WTC11 (cell line): ENCODE measurements around the gene DMD. TPM values are rescaled to one million over a fixed set of nuclear protein-coding genes. Genes with fewer than 3 reads are reported as not detected.

Source experiments
- ATAC-seq: fragments of 200-7000 bp; cut with Tn5 transposase; 2 replicates; pipeline ENCODE4 v1.10.0; 2021; ENCODE audit warnings: mild to moderate bottlenecking, moderate library complexity
- CTCF ChIA-PET: fragments of 300-600 bp; sonication (Branson Sonifier 250); formaldehyde crosslinking; loops from one replicate; lab custom pipeline; 2021; ENCODE audit warnings: antibody characterized with exemption; lab: Charles Lee
- POLR2A ChIA-PET: fragments of 350-600 bp; sonication (Branson Sonifier 250); formaldehyde crosslinking; loops from one replicate; lab custom pipeline; 2021; ENCODE audit warnings: antibody characterized with exemption; lab: Charles Lee
- DNase-seq: peaks from one replicate; pipeline ENCODE4 v3.0.0; 2021; ENCODE audit warnings: low spot score
- H3K27ac Mint-ChIP-seq: 2 replicates; pipeline ENCODE4 v1.8.0; 2021; ENCODE audit warnings: mixed read lengths
- H3K27me3 Mint-ChIP-seq: 2 replicates; pipeline ENCODE4 v1.8.0; 2021; ENCODE audit warnings: low read depth, mild to moderate bottlenecking, moderate library complexity, mixed read lengths
- H3K36me3 Mint-ChIP-seq: 2 replicates; pipeline ENCODE4 v1.8.0; 2021; ENCODE audit warnings: mixed read lengths
- H3K4me1 Mint-ChIP-seq: 2 replicates; pipeline ENCODE4 v1.8.0; 2022; ENCODE audit warnings: mixed read lengths
- H3K4me3 Mint-ChIP-seq: 2 replicates; pipeline ENCODE4 v1.8.0; 2021; ENCODE audit warnings: mild to moderate bottlenecking, moderate library complexity, mixed read lengths
- H3K9me3 Mint-ChIP-seq: 2 replicates; pipeline ENCODE4 v1.8.0; 2021; ENCODE audit warnings: mixed read lengths
- ARID4B ChIP-seq: sonication (generic); formaldehyde crosslinking; IDR thresholded peaks from 2 replicates; pipeline ENCODE4 v1.8.0; 2023; ENCODE audit warnings: missing genetic modification reagents, mild to moderate bottlenecking, borderline replicate concordance
- CBFB ChIP-seq: sonication (generic); formaldehyde crosslinking; IDR thresholded peaks from 2 replicates; pipeline ENCODE4 v1.8.1; 2022; ENCODE audit warnings: mild to moderate bottlenecking, low read depth, missing genetic modification reagents
- CTCF ChIP-seq: fragments of 200-600 bp; IDR thresholded peaks from 2 replicates; pipeline ENCODE4 v1.8.0; 2022; ENCODE audit warnings: antibody characterized with exemption
- HMGA2 ChIP-seq: fragments of 250-450 bp; sonication (Bioruptor Pico); IDR thresholded peaks from 2 replicates; pipeline ENCODE4 v1.4.0; 2021; ENCODE audit warnings: mild to moderate bottlenecking, moderate library complexity
- NR1H2 ChIP-seq: sonication (generic); formaldehyde crosslinking; IDR thresholded peaks from 2 replicates; pipeline ENCODE4 v1.9.0; 2021; ENCODE audit warnings: mild to moderate bottlenecking, moderate library complexity, missing genetic modification reagents
- OVOL2 ChIP-seq: fragments of 250-450 bp; sonication (Bioruptor Pico); IDR thresholded peaks from 2 replicates; pipeline ENCODE4 v1.9.0; 2021; ENCODE audit warnings: mild to moderate bottlenecking, borderline replicate concordance
- SMAD4 ChIP-seq: sonication (generic); formaldehyde crosslinking; IDR thresholded peaks from 2 replicates; pipeline ENCODE4 v1.8.0; 2022; ENCODE audit warnings: mild to moderate bottlenecking, missing genetic modification reagents
- ZNF423 ChIP-seq: fragments of 250-450 bp; sonication (Bioruptor Pico); IDR thresholded peaks from 2 replicates; pipeline ENCODE4 v2.1.2; 2022; ENCODE audit warnings: mild to moderate bottlenecking, moderate library complexity
- ZNF425 ChIP-seq: fragments of 250-450 bp; sonication (Bioruptor Pico); conservative IDR thresholded peaks from 2 replicates; pipeline ENCODE4 v1.9.0; 2021; ENCODE audit warnings: mild to moderate bottlenecking
- total RNA-seq: library from RNA; stranded (reverse); gene quantifications from 3 replicates; pipeline ENCODE4 v1.2.3, GENCODE V29; 2021
- TF ChIP-seq, protein P1 (sequence below): sonication (generic); formaldehyde crosslinking; IDR thresholded peaks from 2 replicates; pipeline ENCODE4 v1.8.1; 2023; ENCODE audit warnings: mild to moderate bottlenecking, missing genetic modification reagents, moderate library complexity
- TF ChIP-seq, protein P2 (sequence below): fragments of 250-450 bp; sonication (Bioruptor Pico); IDR thresholded peaks from 2 replicates; pipeline ENCODE4 v1.9.0; 2021; ENCODE audit warnings: mild to moderate bottlenecking
- TF ChIP-seq, protein P3 (sequence below): fragments of 250-450 bp; sonication (Bioruptor Pico); IDR thresholded peaks from 2 replicates; pipeline ENCODE4 v1.9.0; 2021; ENCODE audit warnings: mild to moderate bottlenecking, borderline replicate concordance
- TF ChIP-seq, protein P4 (sequence below): sonication (generic); formaldehyde crosslinking; IDR thresholded peaks from 2 replicates; pipeline ENCODE4 v1.8.1; 2022; ENCODE audit warnings: low read depth, missing genetic modification reagents, borderline replicate concordance

DMD gene
- total RNA-seq, 1 experiment from 2014 or later = 9.1 TPM

- Mint-ChIP-seq H3K9me3 (no peaks in the 10 kb centered on the region), H3K27me3 (no peaks in the 10 kb centered on the region), H3K36me3 (no peaks in the 10 kb centered on the region), H3K4me3 (no peak overlapping the region), H3K27ac (no peak overlapping the region), H3K4me1 (no peaks in the 10 kb centered on the region)
- ChIA-PET CTCF (no interaction called here), POLR2A (no interaction called here)
- ATAC-seq (no peak), DNase-seq (no peak)
- no peak for TF ChIP-seq HMGA2 (CRISPR knock-in tag)
- TF ChIP-seq ZNF425 (CRISPR knock-in tag) = no peak
- no peak for TF ChIP-seq ARID4B (CRISPR knock-in tag)
- no peak for TF ChIP-seq OVOL2 (CRISPR knock-in tag)
- TF ChIP-seq ZNF423 = no peak
- no peak for TF ChIP-seq NR1H2 (CRISPR knock-in tag)
Observed at GRCh38 chrX:31838617-31839016, 1372.7 kb downstream of the DMD start.

- no peaks in the 10 kb centered on the region for H3K36me3 Mint-ChIP-seq
- ATAC-seq (no peak), DNase-seq (no peak)
- no peaks in the 10 kb centered on the region for H3K4me1 Mint-ChIP-seq
- H3K9me3 Mint-ChIP-seq = no peaks in the 10 kb centered on the region
- H3K4me3 Mint-ChIP-seq = no peak overlapping the region
- no peaks in the 10 kb centered on the region for H3K27me3 Mint-ChIP-seq
- ChIA-PET POLR2A (no interaction called here), CTCF (no interaction called here)
- no peak overlapping the region for H3K27ac Mint-ChIP-seq
- TF ChIP-seq, protein P1, sequence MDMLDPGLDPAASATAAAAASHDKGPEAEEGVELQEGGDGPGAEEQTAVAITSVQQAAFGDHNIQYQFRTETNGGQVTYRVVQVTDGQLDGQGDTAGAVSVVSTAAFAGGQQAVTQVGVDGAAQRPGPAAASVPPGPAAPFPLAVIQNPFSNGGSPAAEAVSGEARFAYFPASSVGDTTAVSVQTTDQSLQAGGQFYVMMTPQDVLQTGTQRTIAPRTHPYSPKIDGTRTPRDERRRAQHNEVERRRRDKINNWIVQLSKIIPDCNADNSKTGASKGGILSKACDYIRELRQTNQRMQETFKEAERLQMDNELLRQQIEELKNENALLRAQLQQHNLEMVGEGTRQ (CRISPR knock-in tag) = no peak
- TF ChIP-seq CTCF (no peak), CBFB (CRISPR knock-in tag) (no peak), SMAD4 (CRISPR knock-in tag) (no peak)
- TF ChIP-seq, protein P2, sequence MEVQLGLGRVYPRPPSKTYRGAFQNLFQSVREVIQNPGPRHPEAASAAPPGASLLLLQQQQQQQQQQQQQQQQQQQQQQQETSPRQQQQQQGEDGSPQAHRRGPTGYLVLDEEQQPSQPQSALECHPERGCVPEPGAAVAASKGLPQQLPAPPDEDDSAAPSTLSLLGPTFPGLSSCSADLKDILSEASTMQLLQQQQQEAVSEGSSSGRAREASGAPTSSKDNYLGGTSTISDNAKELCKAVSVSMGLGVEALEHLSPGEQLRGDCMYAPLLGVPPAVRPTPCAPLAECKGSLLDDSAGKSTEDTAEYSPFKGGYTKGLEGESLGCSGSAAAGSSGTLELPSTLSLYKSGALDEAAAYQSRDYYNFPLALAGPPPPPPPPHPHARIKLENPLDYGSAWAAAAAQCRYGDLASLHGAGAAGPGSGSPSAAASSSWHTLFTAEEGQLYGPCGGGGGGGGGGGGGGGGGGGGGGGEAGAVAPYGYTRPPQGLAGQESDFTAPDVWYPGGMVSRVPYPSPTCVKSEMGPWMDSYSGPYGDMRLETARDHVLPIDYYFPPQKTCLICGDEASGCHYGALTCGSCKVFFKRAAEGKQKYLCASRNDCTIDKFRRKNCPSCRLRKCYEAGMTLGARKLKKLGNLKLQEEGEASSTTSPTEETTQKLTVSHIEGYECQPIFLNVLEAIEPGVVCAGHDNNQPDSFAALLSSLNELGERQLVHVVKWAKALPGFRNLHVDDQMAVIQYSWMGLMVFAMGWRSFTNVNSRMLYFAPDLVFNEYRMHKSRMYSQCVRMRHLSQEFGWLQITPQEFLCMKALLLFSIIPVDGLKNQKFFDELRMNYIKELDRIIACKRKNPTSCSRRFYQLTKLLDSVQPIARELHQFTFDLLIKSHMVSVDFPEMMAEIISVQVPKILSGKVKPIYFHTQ (CRISPR knock-in tag) = no peak
- TF ChIP-seq, protein P3, sequence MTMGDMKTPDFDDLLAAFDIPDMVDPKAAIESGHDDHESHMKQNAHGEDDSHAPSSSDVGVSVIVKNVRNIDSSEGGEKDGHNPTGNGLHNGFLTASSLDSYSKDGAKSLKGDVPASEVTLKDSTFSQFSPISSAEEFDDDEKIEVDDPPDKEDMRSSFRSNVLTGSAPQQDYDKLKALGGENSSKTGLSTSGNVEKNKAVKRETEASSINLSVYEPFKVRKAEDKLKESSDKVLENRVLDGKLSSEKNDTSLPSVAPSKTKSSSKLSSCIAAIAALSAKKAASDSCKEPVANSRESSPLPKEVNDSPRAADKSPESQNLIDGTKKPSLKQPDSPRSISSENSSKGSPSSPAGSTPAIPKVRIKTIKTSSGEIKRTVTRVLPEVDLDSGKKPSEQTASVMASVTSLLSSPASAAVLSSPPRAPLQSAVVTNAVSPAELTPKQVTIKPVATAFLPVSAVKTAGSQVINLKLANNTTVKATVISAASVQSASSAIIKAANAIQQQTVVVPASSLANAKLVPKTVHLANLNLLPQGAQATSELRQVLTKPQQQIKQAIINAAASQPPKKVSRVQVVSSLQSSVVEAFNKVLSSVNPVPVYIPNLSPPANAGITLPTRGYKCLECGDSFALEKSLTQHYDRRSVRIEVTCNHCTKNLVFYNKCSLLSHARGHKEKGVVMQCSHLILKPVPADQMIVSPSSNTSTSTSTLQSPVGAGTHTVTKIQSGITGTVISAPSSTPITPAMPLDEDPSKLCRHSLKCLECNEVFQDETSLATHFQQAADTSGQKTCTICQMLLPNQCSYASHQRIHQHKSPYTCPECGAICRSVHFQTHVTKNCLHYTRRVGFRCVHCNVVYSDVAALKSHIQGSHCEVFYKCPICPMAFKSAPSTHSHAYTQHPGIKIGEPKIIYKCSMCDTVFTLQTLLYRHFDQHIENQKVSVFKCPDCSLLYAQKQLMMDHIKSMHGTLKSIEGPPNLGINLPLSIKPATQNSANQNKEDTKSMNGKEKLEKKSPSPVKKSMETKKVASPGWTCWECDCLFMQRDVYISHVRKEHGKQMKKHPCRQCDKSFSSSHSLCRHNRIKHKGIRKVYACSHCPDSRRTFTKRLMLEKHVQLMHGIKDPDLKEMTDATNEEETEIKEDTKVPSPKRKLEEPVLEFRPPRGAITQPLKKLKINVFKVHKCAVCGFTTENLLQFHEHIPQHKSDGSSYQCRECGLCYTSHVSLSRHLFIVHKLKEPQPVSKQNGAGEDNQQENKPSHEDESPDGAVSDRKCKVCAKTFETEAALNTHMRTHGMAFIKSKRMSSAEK (CRISPR knock-in tag) = no peak
- TF ChIP-seq, protein P4, sequence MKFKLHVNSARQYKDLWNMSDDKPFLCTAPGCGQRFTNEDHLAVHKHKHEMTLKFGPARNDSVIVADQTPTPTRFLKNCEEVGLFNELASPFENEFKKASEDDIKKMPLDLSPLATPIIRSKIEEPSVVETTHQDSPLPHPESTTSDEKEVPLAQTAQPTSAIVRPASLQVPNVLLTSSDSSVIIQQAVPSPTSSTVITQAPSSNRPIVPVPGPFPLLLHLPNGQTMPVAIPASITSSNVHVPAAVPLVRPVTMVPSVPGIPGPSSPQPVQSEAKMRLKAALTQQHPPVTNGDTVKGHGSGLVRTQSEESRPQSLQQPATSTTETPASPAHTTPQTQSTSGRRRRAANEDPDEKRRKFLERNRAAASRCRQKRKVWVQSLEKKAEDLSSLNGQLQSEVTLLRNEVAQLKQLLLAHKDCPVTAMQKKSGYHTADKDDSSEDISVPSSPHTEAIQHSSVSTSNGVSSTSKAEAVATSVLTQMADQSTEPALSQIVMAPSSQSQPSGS (CRISPR knock-in tag) = no peak
Observed at GRCh38 chrX:31837445-31838049, 1373.8 kb downstream of the DMD start.
